ENCODE data around the gene KRTAP7-1.

The KRTAP7-1 gene, protein sequence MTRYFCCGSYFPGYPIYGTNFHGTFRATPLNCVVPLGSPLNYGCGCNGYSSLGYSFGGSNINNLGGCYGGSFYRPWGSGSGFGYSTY

DNA sequence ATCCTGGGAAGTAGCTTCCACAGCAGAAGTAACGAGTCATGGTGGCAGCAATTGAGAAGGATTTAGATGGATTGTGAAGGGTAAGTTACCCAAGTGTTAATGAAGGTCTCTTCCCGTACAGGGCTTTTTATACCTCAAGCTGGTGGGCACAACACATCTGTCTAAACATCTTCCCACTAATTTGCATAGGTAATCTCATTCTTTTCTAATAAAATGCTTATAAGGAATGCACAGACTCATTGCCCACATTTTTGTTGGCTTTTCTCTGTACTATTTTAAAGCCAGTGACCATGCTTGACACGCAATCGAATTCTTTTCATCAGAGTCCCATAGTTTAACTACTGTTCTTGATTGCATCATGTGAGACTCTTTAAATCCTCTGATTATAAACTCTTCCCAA is at the start of gene KRTAP7-1:
TSS of gene KRTAP7-1 (minus strand) at position 101 of the 400 bp plus-strand sequence. CDS start at position 40, 61 bp downstream.
- DNase-seq (ENCODE audit: low read depth in 2 of 2, low spot score in 1 of 2) = no peak

DNA sequence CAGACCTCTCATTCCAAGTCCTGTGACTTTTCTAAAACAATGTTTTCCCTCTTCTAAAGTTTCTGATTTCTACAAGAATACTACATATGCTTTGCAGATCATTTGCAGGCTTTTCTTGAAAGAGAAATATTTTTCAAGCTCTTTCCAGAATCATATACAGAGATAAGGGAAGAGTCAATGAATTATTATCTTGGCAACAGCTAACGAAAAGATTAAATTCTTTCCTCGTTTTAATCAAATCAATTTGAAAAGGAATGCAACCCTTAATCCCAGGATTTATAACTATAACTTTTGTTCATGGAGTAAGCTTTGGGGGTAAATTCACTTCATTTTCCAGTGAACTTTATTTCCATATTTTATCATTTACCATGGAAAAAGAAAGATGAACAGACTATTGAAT is 45.0 kb upstream of the KRTAP7-1 start:
- no peak for DNase-seq (ENCODE audit: low read depth in 2 of 2, low spot score in 1 of 2)

DNA sequence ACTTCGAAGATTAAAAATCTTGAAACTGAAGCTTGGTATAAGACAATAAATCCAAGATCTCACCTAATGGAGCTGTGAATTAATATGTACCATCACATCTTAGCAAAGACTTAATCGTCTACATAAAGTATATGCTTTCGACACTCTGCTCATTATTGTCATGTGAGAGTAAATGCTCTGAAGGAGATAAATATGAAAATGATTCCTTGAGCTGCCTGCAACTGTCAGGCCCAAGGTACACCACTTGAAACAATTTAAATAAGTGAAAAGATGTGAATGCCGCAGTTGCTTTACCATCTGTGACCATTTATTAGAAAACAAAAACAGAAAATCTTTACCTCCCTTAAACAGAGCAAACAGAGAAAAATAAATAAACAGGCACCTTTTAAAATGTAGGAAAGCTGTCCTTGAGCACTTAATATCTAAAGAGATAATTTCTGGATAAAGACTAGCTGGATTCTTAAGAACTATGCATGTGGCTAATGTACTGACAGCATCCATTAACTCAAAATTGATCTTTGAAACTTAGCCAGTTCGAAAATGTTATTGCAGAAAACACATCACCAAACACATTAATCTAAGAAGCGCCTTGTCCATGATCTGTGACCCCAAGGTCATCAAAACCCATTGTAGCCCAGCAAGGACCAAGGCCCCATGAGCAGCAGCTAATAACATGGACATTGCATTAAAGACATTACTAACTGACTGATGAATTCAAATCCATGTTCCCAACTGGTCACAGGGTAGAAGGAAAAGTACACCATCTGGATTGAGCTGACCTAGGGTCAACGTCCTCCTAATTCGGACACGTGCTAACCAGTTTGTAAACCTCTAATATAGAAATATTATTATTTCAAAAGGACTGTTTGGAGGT is 18.3 kb upstream of the KRTAP7-1 start:
- no peak for DNase-seq (ENCODE audit: low read depth in 2 of 2, low spot score in 1 of 2)

DNA sequence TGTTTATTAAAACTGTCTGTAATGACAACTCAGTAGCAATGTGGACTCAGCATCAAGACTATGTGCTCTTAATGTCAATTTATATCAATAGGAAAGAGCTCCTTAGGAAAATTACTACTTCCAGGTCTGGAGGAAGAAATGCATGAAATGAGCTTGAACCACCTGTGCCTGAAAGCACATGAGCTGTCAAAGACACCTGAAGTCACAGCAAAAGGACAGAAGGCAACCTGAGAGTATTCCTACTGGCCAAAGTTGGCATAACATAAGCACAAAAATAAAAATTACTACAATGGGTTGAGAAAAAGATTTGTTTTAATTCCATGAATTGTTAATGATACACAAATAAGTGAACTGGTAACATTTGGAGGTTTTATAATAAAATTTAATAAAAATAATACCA is 13.4 kb upstream of the KRTAP7-1 start:
- DNase-seq (ENCODE audit: low read depth in 2 of 2, low spot score in 1 of 2) = no peak

DNA sequence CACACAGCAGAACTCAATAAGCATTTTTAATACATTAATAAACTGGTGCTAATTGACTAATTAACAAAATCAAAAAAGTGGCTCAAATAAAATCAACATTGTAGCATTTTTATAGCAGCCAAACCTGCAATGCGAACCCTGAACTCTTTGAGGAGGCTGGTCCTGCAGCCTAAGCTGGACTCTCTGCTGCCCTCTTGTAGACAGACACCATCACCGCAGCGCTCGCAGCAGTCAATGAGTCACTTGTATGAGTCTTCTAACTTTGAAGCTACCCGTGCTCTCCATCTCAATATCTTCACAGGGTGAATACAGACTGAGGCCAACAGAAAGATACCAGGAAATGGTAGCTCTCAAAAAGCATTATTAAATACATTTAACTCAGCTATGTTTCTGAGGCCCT is 9.7 kb upstream of the KRTAP7-1 start:
- DNase-seq (ENCODE audit: low read depth in 2 of 2, low spot score in 1 of 2) = peak in 1 of 2 donors; percentile 0

DNA sequence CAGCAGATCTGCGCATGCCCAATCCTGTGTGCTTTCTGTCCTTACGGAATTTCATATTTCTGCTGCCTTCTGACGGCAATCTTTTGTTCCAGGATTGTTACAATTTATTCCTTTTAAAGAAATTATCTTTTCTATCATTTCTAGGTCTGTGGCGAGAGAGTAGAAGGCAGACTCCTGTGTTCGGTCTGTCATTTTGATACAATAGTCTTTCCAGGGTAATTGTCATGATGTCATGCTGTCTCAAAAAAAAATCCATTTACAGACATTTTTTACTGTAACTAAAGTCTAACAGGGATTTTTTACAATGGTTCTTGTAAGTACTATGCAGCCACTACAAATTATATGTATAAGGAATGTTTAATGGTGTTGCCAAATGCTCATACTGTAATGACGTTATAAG is 9.0 kb upstream of the KRTAP7-1 start:
- DNase-seq (ENCODE audit: low read depth in 2 of 2, low spot score in 1 of 2) = no peak

DNA sequence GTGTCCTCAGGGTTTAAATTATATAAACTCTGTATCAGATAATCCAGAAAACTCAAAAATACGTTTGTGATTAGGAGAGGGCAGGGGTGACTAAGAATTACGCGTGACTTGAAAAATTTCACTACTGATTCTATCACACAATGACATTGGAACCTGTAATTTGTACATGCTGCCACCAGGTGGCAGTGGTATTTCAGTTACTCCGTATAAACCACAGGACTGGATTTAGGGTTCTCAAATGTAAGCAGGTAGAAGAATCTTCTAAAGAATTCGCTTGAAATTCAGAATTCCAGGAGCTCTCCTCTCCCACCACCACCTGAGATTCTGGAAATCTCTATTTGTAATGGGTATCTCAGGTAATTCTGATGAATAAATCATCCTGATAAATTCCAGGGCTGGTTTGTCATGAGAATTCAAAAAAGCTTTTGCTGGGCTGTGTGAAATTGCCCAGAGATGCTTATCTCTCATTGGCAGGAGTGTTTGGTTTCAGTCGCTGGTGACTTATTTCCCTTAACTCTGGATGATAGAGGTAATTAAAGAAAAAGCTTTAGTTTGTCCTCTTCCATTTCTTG is 1.7 kb upstream of the KRTAP7-1 start:
- no peak for DNase-seq (ENCODE audit: low read depth in 2 of 2, low spot score in 1 of 2)

DNA sequence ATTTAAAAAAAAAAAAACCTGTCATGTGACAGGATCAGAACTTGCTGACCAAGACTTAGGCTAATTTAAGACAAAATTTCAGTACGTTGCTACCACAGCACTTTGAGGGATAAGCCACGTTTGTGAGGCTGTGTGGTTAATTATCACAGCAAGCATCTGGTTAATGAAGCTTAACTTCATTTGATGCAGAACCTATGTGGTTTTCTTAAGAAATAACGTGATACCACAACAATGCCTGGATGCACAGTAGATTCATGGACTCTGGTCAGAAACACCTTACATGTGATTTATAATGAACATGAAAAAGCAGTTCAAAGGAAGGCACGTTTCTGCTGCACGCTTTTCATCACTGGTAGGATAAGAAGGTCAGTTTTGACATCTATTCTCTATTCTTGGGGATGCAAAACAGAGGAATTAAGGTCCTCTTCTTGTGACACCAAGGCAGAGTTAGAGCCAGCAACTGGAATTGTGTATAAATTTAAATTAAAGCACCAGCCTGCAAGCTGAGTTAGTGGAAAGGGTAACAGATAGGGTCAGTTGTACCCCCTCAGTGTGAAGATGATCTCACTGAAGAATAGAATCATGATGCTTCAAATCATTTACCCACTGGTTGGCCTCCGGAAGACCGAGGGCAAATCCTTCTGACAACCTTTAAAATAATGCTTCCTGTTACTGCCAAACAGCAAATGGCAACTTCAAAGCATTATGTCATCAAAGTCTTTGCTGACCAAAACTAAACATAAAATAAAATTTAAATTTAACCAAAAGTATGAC is 10.5 kb downstream of the KRTAP7-1 start:
- no peak for DNase-seq (ENCODE audit: low read depth in 2 of 2, low spot score in 1 of 2)

DNA sequence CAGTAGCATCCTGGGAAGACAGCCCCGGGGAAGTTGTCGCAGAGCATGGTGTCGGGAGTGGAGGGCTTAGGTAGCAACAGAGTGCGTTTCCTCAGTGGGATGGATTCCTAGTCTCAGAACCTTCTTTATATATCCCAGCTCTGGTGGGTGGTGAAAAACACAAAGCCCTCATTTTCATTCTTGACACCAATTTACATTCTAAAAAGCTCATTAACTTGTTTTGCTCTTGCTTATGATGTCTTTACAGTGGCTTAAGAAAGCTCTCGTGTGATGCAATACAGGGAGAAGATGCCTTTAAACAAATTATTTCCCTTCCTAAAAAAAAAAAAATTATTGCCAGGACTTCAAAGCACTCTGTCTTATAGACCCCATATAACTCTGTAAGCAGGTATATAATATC is 16.4 kb downstream of the KRTAP7-1 start, which contains the start of gene KRTAP8-1:
TSS of gene KRTAP8-1 (minus strand) at position 101 of the 400 bp plus-strand sequence. CDS start at position 47, 54 bp downstream.
- no peak for DNase-seq (ENCODE audit: low read depth in 2 of 2, low spot score in 1 of 2)

DNA sequence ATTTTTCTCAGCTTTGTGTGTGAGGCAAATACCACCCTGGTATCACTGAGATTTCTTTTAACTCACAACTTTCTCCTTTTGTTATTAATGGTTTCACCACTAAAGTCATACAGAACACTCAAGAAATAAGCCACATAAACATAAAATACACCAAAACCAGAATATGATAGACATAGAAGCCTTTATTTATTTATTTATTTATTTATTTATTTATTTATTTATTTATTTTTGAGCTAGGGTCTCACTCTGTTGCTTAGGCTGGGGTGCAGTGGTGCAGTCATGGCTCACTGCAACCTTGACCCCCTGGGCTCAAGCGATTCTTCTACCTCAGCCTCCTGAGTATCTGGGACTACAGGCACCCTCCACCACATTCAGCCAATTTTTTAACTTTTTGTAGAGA is 29.0 kb downstream of the KRTAP7-1 start:
- no peak for DNase-seq (ENCODE audit: low read depth in 2 of 2, low spot score in 1 of 2)

DNA sequence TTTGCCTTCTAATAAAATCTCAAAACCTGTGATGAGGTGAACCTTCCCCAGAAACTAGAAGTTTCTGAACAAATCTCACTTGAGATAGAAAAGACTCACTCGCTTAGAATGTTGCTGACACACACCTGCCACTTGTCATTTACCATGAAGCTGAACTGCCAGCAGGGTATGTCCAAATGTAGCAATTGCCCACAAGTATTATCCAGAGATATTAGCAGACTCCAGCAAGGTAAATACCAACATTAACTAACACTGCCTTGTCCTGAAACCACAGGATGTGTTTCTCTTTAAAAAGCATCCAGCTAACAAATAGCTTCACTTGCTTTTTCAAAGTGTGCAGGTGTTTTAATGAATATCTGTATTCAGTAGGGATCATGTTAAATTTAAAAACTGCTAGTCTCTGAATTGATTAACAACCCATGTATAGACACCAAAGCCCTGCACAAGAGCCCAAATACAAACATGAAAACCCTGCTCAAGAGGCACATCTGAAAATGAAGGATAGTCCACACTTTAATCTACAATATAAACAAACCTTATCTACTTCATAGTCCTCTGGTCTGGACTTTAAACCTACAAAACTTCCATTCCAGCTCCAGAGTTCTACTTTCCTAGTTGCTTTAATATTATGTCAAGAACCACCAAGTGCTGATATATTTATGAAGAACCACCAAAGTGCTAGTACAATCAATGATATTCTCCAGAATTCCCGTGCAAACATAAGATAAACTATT is 35.8 kb downstream of the KRTAP7-1 start:
- DNase-seq (ENCODE audit: low read depth in 2 of 2, low spot score in 1 of 2) = no peak

DNA sequence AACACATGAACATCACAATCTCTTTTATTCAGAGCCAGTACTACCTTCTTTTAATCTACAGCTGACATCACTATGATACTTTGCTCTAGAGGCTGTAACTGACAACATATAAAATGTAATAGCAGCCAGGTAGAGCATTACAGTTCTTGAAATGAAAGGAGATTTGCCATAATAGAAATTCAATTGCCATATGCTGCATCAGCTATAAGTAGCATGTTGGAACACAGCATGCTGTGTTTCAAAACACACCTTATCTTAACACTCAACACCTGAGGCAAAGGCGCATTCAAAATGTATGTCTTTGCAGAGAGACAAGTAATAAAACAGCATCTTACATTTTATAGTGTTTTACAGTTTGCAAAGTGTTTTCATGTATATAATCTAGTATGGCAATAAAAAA is 50.3 kb downstream of the KRTAP7-1 start:
- no peak for DNase-seq (ENCODE audit: low read depth in 2 of 2, low spot score in 1 of 2)

Measured in stimulated activated CD8-positive, alpha-beta memory T cell treated with anti-CD3 and anti-CD28 coated beads, Interleukin-4, amount 100 ng/mL, for 4 hours (primary cell).